Measurements from ENCODE around the gene SSH2.

Gene SSH2

DNA sequence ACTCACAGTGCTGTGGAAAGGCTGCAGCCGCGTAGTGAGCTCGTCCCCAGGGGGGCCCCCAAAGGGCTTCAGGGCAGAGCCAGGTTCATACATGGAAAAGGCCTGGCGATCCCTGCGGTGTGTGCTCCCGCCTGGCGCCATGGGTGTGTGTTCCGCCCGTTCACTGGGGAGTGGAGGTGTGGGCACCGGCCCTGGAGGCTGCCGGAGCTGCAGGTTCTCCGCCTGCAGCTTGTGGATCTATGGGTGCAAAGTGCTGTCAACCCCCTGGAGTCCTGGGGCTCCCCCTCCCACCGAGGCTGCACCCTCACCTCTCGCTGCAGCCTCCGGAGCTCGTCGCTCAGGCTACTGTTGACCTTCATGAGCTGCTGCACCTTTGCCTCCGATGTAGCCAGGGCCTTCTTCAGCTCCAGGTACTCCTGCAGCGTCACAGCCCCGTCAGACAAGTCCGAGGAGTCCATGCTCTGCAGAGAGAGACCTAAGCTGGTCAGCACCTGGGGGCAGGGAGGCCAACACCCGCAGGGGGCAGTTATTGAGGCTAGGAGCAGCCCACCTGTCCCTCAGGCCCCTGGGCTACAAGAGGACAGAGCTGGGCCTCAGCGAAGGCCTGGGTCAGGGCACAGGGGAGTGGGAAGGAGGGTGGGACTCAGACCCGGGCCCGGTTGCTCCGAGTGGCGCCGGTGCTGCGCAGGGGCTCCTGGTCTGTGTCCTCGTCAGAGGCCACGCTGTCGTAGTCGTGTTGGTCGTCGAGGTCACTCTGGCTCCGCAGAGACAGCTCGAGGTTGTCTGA is 353.6 kb downstream of the SSH2 start:
- no peak for DNase-seq (ENCODE audit: low read depth)

All from stimulated activated CD4-positive, alpha-beta T cell treated with anti-CD3 and anti-CD28 coated beads, Interleukin-2, amount 100 ng/mL, for 4 hours (primary cell).